LoVo (cell line): Measurements from ENCODE around the gene CACNA1E.

ENCODE experiments used
- DNase-seq: peaks from one replicate; pipeline ENCODE4 v3.0.0-alpha.2; 2016; ENCODE audit warnings: low spot score

The CACNA1E gene

DNA sequence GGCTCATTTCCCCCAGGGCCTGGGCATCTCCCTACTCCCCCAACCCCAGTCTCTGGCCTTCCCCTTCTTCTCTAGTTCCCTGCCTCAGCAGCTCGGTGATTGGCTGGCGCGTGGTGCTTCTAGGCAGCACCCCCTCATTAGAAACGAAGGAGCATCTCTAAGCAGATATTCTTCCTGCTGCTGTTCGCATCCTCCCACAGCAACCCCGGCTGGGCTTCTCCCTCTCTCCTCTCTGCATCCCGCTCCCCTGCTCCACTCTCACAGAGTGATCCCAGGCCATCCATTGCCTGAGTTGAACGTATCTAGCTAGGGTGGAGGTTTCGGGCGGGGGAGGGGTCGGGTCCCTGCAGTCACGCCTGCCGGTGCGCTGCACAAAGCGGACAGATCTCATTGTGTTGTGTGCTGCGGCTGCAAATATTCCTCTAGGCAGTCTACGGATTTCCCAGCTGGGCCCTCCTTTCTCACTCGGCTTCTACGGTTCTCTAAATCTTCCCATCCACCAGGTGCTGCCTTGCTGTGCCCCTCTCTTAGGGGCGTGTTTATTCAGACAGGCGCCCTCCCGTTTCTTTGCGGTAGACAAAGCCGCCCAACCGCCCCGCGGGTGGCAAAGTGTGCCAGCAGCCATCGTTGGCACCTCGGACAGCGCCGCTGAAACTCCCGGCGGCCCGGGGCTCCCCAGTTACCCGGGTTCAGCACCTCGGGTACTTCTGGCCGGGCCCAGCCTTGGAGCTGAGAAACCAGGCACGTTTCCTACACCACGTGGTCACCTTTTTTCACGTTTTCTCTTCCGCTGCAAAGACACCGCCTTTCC lies 2.2 kb downstream of the CACNA1E start:
- no peak for DNase-seq

DNA sequence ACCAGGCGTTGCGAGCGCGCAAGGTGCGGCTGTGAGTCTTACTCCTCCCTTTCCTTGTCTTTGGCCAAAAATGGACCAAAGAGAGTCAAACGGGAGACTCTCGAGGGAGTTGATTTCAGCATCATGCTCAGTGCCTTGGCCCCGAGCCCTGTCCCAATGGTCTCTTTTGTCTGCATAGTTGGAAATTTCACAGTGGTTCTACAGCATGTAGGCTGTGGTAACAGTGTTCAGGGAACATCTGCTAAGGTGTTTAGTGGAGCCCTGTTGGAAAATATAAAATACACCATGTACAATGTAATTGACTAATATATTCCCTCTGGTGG lies 2.7 kb downstream of the CACNA1E start:
- DNase-seq: no peak

DNA sequence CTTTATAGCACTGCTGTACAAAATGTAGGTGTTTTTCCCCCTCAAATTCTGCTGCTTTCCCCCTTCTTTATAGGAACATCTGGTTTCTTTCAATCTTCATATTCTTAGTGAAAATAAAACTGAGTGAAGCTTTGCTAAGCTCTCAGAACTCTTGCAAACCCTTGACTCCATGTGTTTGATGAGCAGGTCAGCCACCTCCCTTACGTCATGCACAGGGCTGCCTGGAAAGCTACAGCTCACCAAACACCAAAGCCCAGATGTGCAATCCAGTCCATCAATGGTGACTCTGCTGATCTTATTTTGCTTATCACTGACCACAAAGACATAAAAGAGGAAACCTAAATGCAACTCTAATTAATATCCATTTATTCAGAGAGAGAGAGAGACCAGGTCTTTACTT lies 5.5 kb downstream of the CACNA1E start:
- DNase-seq: no peak

DNA sequence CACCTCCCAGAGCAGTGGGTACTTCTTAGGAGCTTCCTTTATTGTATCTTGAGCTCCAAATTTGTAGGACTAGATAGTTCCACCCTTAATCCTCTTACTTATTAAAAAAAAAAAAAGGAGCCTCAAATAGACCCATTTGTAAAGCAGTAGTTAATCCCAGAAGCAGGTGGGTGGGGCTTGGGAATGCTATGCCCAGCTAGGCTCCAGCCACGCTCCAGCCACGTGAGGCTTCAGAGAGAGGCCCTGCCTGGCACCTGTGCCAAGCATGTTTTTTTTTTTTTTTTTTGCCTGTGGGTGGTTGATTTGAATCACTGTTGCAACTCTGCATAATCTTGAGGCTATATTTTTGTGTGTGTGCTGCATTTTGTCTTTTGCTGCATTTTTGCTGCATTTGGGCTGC lies 7.0 kb downstream of the CACNA1E start:
- no peak for DNase-seq

DNA sequence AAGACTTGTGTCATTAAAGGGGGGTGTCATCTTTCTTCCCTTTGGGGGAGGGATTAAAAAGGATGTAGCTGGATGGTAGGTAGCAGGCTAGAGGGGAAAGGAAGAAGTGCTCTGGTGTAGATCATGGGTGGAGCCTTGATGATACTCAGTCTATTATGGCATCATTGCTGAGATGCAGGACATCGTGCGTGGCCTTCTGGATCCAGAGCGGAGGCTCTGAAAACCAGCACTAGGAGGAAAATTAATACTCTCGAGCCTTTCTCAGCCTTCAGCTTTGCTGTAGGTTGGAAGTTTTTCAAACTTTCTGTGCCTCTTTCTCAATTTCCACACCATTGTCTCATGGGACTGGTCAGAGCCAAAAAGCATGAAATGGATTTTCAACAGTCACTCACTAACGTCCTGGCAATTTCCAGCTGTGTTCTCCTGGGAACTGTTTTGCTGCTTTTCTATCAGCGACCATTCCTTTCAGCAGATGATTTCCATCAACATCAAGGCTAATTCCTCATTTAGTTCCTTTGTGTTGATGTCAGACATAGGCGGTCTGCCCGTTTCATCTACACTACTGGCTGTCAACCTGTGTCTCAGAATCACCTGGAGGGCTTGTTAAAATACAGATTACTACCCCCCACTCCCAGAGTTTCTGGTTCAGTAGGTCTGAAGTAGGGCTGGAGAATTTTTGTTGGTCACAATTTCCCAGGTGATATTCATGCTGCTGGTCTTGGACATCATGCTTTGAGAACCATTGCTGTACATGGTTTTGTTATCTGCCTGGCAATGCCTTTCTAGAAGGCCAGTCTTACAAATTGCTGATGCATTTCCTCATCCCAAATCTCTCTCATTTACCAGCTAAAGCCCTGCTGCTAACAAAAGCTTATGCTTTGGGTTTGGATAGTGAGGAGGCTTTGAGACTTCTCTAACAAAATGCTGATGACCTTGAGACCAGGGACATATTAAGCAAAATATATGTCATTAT lies 7.7 kb downstream of the CACNA1E start:
- DNase-seq: no peak

DNA sequence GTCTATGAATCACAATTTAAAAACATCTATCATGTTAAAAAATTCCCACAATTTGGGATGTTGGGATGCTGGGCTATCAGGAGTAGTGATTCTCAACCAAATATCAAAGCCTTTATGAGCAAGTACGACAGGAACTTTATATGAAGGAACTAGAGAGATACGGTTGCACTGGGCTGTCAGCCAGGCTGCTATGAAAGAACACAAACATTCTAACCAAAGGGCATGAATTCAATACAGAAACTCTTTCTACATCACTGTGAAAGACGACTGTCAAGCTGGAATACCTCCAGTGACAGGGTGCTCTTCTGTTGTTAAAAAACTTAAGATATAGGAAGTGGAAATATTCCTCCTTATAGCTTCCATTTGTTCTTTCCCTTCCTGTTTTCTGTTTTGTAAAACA lies 9.8 kb downstream of the CACNA1E start:
- DNase-seq: no peak

DNA sequence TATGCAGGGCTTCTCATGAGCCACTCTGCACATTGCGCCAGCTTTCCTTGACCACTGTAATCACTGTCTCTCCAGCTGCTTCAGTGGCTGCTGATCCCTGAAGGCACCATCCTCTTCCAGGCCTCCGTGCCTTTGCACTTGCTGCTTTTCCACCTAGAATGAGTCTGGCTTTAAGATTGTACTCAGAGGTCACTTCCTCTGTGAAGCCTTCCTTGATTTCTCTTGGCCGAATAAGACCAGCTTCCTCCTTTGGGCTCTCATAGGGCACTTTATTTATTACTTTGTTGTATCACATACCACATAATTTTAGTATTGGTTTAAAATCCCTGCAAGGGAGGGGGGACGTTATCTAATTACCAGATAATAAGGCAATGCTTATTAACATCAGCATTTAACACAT lies 10.6 kb downstream of the CACNA1E start:
- DNase-seq: no peak

DNA sequence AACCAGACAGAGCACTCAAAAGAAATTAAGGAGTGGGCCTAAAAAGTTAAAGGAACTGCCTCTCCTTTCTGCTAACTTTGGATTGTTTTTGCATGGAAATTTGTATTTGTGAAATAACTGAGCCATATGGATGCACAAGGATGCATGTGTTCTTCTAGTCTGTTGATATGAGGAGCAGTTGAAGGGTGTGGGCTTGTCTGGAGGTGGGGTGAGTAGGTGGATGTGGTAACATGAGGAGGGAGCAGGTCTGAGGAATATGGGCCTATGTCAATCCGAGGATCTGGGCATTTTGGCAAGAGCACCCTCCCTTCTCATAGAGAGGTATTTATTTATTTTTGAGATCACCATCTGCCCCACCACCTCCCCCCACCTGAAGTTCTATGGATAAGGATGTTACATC lies 13.4 kb downstream of the CACNA1E start:
- no peak for DNase-seq

DNA sequence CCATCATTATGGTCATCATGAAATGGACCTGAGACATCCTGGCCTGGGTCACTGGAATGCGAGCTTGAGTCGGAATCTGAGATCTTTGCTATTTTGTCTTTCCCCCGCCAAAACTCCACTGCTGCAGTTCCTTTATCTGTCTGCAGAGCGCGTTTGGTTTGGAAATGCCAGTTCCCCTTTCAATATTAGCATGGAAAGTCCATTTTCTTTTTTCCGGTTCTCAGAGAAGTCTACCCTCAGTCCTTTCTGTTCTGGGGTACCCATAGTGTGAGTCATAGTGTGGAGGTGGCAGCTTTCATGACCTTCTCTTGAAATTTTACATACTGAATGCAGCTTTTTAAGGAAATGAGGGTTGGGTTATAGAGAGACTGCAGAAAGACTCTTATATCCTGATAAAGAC lies 14.6 kb downstream of the CACNA1E start:
- DNase-seq: no peak

DNA sequence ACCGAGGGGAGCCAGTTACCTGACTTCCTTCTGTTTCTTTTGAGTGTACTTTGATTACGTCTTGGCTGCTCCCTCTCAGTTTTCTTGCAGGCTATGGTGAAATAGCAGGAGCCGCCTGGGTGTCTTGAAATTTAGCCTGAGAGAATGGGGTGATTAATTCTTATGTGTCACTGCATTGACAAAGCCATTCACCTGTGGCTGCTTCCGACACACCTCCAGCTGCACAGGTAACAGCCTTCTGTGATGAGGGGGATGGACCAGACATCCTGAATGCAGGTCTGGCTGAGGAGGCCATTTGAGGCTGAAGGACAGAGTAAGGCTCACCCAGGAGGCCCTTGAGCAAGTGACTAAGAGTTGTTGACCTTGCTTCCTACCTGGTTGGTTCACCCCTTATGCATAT lies 16.5 kb downstream of the CACNA1E start:
- DNase-seq: no peak

DNA sequence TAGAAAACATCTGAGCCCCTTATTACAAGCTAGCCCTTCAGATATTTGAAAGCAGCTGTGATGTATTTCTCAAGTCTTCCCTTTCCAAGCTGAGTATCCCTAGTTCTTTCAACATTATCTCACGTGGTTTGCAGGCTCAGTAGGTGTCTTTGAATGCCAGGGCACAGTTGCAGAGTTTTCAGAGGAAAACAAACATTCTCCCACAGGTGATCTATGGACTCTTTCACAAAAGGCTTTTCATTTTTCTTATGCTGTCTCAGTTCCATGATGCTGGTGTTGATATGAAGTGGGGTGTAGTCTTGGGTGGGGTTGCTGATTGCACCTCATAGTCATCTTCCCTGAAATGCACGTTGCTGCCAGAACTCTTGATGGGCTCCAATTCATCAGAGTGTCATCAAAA lies 17.3 kb downstream of the CACNA1E start:
- DNase-seq: no peak

DNA sequence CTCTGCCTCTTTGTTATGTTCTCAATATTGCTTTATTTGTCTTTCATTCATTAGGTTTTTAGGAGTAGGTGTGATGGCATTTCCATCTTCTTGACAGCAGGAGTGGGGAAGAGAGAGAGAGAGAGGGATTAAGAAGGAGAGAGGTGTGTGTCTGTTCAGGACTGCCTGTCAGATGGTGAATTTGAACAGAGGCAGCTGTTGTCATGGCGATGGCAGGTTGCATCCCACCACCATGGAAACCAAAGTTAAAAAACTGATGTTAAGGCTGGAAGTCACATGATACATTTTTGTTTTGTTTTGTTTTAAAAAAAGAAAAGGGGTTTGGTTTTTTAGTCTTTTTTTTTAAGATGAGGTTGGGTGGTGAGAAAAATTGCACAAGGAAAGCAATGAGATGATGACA lies 18.3 kb downstream of the CACNA1E start:
- DNase-seq: no peak

DNA sequence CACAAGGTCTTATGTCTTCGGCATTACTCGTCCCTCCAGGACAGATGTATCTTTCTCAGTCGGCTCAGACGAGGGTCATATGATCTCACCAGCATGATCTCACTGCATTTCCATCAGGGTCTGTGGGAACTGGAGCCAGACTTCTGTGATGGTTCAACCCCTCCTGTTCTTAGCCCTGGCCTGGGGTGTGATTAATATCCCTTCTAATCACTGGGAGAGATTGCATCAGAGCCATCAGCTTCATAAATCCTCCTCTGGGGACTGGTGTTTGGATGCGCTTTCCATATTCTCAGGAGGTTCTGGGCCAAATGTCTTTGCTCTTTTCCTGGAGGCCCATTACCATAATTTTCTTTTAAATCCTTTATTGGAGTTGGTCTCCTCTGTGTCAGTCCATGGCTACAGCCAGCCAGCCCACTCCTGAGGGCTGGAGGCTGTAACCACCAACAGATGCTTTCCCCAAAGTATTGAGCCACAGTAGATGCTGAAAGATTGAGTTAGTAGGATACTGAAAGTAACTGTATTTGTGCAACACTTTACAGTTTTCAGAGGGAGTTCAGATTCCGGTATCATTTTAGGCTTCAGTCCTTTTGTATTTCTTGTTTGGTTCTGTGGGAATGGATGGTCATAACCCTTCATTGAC lies 20.0 kb downstream of the CACNA1E start:
- DNase-seq: no peak

DNA sequence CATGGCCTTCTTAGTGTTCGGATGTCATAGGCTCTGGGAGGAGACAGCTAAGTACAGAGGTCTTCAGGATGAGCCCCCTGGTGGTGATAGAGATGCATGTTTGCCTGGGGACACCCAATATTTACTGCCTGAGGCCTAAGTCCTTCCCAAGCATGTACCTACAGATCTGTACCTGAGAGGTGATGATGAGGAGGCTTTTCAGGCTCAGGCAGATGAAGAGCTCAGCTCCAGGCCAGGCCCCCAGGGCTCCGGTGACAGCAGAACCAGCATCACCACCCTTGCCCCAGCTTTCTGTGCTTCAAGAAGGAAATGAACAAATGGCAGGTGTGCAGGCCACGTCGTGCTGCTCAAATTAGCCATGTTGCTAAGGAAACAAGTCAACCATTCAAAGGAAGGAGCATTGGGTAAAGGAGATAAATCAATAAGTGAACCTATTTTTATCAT lies 21.1 kb downstream of the CACNA1E start:
- peak; percentile 18 for DNase-seq

DNA sequence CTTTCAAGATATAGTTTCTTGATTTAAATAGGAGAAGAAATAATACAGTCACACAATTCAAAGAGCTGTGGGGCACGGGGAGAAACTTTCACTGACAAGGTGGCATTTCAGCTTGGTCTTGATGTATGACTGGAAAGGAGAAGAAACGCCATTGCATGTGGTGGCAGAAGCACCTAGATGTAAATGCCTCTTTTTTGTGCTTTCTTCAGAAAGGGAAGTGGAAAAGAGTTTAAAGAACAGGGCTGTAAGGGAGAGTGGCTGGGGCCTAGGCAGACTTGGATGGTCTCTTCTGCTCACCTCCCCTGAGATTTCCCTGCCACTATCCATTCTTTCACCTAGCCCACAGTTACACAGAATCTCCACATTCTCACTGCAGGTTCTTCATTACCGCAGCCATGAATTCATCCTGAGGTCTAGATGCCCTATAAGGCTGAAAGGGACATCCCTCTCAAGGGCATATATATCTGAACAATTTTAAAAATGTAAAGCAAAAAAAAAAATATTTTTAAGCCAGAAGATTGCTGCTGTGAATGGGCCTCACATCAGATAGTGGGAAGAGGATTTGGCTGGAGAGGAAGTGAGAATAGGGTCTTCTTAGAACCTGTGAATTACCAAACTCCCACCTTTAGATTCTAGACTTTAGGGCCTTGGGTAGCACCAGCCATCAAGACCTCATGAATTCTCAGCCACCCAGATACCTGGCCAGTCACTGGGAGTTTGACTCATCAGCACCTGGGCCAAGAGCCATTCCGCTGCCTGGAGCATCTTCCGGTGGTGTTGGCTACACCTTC lies 23.4 kb downstream of the CACNA1E start:
- DNase-seq: no peak

DNA sequence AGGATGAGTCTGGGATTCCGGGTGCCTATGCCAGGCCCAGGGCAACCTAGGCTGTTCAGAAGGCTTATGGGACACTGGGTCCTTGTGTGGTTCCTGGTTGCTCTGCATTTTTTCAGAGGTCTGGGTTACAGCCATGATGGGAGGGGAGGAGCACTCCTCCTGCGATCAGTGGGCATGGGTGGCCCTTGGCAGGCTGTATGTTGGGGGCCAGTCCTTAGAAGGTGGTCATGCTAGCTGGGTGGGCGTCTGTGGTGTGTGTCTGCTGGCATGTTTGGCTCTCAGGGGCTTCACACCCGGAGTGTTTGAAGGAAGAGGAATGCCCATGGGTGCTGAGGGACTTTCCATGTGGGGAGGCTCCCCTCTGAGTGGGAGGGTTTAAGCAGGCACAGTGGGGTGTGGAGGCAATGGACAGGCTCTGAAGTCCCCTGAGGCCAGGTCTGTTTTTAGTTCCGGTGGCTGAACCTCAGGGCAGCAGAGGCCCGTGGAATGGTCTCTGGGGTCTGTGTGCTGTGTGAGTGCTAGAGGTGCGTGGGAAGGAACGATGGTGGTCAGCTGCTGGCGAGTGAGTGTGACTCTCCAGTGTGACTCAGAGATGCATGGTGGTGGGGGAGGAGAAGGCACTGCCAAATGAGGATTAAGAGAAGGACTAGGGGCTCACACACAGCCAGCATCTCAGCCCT lies 25.3 kb downstream of the CACNA1E start:
- DNase-seq: no peak

DNA sequence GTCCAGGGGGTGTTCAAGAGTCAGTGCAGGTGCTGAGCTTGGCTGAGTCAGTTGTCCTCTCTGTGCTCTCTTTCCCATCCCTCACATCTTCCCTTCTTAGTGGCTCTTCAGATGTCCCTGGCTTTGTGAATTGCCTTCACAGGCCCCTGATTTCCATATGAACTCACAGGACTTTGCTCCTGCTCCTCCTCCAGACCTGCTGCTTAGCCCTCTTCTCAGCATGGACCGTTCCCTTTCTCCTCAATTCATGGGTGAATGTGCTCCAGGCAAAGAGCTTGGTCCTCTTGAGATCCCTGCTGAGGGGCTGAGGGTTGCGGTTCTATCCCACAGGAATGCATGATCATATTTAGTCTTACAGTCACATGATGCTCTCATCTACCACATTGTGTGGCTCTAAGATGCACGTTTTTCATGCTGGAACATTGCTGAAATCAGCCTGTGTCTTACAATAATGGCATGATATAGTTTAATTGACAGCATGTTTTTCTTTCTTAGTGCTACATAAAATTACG lies 30.5 kb downstream of the CACNA1E start:
- no peak for DNase-seq

DNA sequence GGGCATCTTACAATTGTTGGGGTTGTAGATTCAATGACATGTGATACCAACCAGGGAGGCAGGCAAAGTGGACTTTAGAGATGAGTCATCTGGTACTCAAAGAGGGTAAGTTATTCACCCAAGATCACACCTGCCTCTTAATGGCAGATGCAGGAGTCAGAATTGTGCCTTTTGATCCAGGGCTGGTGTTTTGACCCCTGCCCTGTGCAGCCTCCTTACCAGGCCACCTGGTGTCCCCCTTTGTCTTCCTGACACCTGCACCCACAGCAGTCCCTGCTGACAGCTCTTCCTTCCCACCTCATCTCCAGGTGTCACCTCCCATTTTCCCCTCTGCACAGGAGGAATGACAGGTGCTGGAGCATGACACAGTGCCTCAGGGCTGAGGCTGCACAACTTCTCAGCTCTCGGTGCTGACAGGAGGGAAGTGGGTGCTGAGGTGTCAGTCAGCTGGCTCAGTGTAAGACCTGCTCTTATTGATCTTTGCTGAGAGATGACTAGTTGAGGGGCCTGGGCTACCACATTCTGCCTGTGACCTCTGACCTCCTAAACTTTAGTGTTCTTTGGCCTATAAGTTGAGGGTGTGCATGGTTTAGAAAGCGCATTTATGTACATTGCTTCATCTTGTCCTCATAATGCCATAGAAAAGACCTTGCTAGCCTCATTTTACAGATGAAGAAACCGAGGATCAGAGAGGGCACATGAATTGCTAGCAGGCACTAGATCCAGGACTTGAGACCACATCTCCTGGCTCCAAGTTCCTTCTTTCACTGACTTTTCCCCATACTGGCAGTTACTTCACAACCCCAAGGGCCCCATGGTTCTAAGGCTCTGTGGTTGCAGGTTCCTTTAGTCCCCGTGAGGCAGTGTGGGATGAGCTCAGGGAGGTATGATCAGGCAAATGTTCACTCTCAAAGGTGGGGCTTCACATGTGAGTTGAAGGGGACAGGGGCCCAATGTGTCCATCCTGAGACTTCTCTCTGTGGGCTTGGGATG lies 31.3 kb downstream of the CACNA1E start:
- DNase-seq: no peak

DNA sequence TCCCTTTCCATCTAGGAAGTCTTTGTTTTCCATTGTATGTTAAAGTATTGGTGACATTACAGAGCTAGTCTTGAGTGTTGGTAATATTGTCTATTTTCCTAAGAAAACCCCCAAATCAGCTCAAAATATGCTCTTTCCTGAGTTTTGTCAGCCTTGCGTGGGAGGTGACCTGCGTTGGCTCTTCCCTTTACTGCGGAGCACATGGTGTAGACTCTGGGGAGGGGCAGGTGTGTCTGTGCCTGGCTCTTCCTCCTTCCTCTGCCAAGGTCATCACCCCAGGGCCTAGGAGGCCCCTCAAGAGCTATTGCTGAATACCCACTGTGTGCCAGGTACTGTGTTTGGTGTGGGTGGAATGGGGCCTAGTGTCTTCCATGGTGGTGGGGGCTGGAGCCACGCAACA lies 33.4 kb downstream of the CACNA1E start:
- no peak for DNase-seq
